GM19372 (cell line): ENCODE measurements around the gene HDAC3.

Experiments
- ATAC-seq: cut with Tn5 transposase; IDR thresholded peaks from one replicate; pipeline ENCODE4 v1.9.1; 2021; ENCODE audit warnings: mild to moderate bottlenecking, low read depth, moderate library complexity; ENCODE audit not compliant: unreplicated experiment

HDAC3 gene

GRCh38 chr5:141662028-141662427 lies 25.4 kb upstream of the HDAC3 start:
- ATAC-seq = no peak

- no peak for ATAC-seq
These were observed 21.4 kb upstream of the HDAC3 start for GRCh38 chr5:141657937-141658545.

GRCh38 chr5:141657404-141657803 lies 20.8 kb upstream of the HDAC3 start:
- no peak for ATAC-seq

- ATAC-seq = no peak
These were observed 19.7 kb upstream of the HDAC3 start for GRCh38 chr5:141656396-141656795.

- ATAC-seq = no peak
These were observed 18.4 kb upstream of the HDAC3 start for GRCh38 chr5:141655020-141655419.

- no peak for ATAC-seq
These were observed 17.6 kb upstream of the HDAC3 start for GRCh38 chr5:141654298-141654697.

- no peak for ATAC-seq
These were observed 15.1 kb upstream of the HDAC3 start for GRCh38 chr5:141651728-141652105.

- peak; percentile 97 for ATAC-seq
These were observed 14.4 kb upstream of the HDAC3 start, which contains the start of gene FCHSD1 for GRCh38 chr5:141650851-141651727. TSS of gene FCHSD1 (minus strand) at chr5:141651418. CDS start at chr5:141651368, 50 bp downstream.

GRCh38 chr5:141649972-141650371 lies 13.3 kb upstream of the HDAC3 start:
- no peak for ATAC-seq

- no peak for ATAC-seq
These were observed 12.5 kb upstream of the HDAC3 start for GRCh38 chr5:141649056-141649688.

- ATAC-seq = no peak
These were observed 11.2 kb upstream of the HDAC3 start for GRCh38 chr5:141647851-141648250.

- ATAC-seq = no peak
These were observed 10.6 kb upstream of the HDAC3 start for GRCh38 chr5:141647242-141647641.

- ATAC-seq = no peak
These were observed 9.4 kb upstream of the HDAC3 start for GRCh38 chr5:141646026-141646425.

GRCh38 chr5:141641634-141642267 lies 5.1 kb upstream of the HDAC3 start:
- ATAC-seq = no peak

- no peak for ATAC-seq
These were observed 4.0 kb upstream of the HDAC3 start for GRCh38 chr5:141640698-141641097.

GRCh38 chr5:141640051-141640415 lies 3.4 kb upstream of the HDAC3 start:
- ATAC-seq = no peak

GRCh38 chr5:141639357-141640050 lies 2.9 kb upstream of the HDAC3 start:
- ATAC-seq = no peak

GRCh38 chr5:141638771-141639170 lies 2.1 kb upstream of the HDAC3 start:
- no peak for ATAC-seq

- ATAC-seq = no peak
These were observed 1.2 kb upstream of the HDAC3 start for GRCh38 chr5:141637767-141638419.
